IPS DF 19.7 (cell line): ENCODE data around the gene CCDC90B.
A peak's percentile ranks its signal among the peaks of the same experiment; 100 is the strongest.
"Not testable (repeated sequence)": the region's sequence is repeated elsewhere in the genome, so short reads cannot be mapped to it uniquely, and the experiment has no call there.

ENCODE experiments used
- DNase-seq: peaks from one replicate; pipeline ENCODE4 v3.0.0-alpha.2; 2013; ENCODE audit warnings: low read depth, low spot score

CCDC90B gene

GRCh38 chr11:83287631-83288030 is 1.5 kb upstream of the CCDC90B start:
- no peak for DNase-seq

- no peak for DNase-seq
Measured at GRCh38 chr11:83285151-83285770, 906 bp downstream of the CCDC90B start.

- DNase-seq, result no peak
Measured at GRCh38 chr11:83284501-83285150, 1.5 kb downstream of the CCDC90B start.

GRCh38 chr11:83282084-83282716 is 4.0 kb downstream of the CCDC90B start:
- DNase-seq, result no peak

- DNase-seq, result no peak
Measured at GRCh38 chr11:83280256-83280655, 5.9 kb downstream of the CCDC90B start.

GRCh38 chr11:83278351-83278750 is 7.8 kb downstream of the CCDC90B start:
- no peak for DNase-seq

- DNase-seq, result no peak
Measured at GRCh38 chr11:83275888-83276641, 10.1 kb downstream of the CCDC90B start.

GRCh38 chr11:83272627-83273026 is 13.5 kb downstream of the CCDC90B start:
- no peak for DNase-seq

- not testable (repeated sequence) for DNase-seq
Measured at GRCh38 chr11:83271734-83272133, 14.4 kb downstream of the CCDC90B start.

- DNase-seq, result not testable (repeated sequence)
Measured at GRCh38 chr11:83269080-83269479, 17.1 kb downstream of the CCDC90B start.

- no peak for DNase-seq
Measured at GRCh38 chr11:83265331-83265730, 20.8 kb downstream of the CCDC90B start.

- no peak for DNase-seq
Measured at GRCh38 chr11:83259559-83259958, 26.6 kb downstream of the CCDC90B start.

GRCh38 chr11:83257761-83258168 is 28.4 kb downstream of the CCDC90B start:
- DNase-seq, result no peak

- DNase-seq, result no peak
Measured at GRCh38 chr11:83256602-83257340, 29.4 kb downstream of the CCDC90B start.

- no peak for DNase-seq
Measured at GRCh38 chr11:83255366-83255765, 30.8 kb downstream of the CCDC90B start.

GRCh38 chr11:83252941-83253340 is 33.2 kb downstream of the CCDC90B start:
- no peak for DNase-seq

- no peak for DNase-seq
Measured at GRCh38 chr11:83252266-83252665, 33.9 kb downstream of the CCDC90B start.

GRCh38 chr11:83249972-83250593 is 36.1 kb downstream of the CCDC90B start:
- DNase-seq, result no peak

- no peak for DNase-seq
Measured at GRCh38 chr11:83249445-83249844, 36.7 kb downstream of the CCDC90B start.

- DNase-seq, result peak; percentile 47
Measured at GRCh38 chr11:83241291-83241946, 44.7 kb downstream of the CCDC90B start.

- DNase-seq, result no peak
Measured at GRCh38 chr11:83238111-83238510, 48.1 kb downstream of the CCDC90B start.
